Measurements from ENCODE around the gene COL23A1.

Gene COL23A1

DNA sequence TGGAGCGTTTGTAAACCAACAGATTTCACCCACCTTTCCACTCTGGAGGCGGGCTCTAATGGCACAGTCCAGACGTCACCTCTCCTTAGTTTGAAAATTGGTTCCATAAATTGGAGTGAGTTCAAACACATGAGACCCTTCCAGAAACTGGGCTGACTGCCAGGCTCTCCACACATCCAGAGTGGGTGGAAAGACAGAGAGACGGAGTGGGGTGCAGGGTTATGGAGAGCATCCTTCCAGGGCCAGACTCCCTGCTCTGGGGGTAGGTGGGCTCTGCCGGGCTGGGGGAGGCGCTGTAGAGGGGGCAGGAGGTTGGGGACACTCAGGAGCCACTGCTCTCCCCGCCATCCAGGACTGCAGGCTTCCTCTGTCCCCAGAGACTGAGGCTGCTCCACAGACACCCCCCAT is 252.9 kb downstream of the COL23A1 start:
- Mint-ChIP-seq H3K4me1 (ENCODE audit: low read depth) (no peaks in the 10 kb centered on the region), H3K36me3 (ENCODE audit: low read depth) (no peaks in the 10 kb centered on the region), H3K4me3 (no peak overlapping the region), H3K27ac (no peak overlapping the region), H3K9me3 (no peaks in the 10 kb centered on the region), H3K27me3 (no peaks in the 10 kb centered on the region)

DNA sequence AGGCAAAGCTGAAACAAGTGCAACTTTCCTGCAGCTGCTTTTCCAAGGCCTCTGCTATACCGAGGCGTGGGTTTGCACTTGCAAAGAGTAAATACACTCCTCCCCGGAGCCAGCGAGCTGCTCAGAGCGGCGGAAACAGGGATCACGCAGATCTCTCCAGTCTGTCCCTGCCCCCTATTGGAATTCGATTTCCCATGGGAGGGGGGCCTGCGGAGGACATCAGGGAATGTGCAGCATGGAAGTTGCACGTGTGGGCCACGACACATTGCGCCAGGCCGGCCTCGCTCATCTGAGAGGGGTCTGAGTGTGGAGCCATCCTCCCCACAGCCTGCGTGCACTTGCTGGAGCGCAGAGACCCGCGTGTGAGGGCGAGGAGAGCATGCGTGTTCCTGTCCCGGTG is 253.3 kb downstream of the COL23A1 start:
- Mint-ChIP-seq H3K27me3 (no peaks in the 10 kb centered on the region), H3K27ac (no peak overlapping the region), H3K36me3 (ENCODE audit: low read depth) (no peaks in the 10 kb centered on the region), H3K4me1 (ENCODE audit: low read depth) (no peaks in the 10 kb centered on the region), H3K4me3 (no peak overlapping the region), H3K9me3 (no peaks in the 10 kb centered on the region)

- Mint-ChIP-seq H3K36me3 (ENCODE audit: low read depth) (no peaks in the 10 kb centered on the region), H3K27me3 (no peaks in the 10 kb centered on the region), H3K4me3 (no peak overlapping the region), H3K9me3 (no peaks in the 10 kb centered on the region), H3K27ac (no peak overlapping the region), H3K4me1 (ENCODE audit: low read depth) (peaks cover 3% of the 10 kb centered on the region)
These were observed 254.7 kb downstream of the COL23A1 start for GRCh38 chr5:178335302-178336030.

DNA sequence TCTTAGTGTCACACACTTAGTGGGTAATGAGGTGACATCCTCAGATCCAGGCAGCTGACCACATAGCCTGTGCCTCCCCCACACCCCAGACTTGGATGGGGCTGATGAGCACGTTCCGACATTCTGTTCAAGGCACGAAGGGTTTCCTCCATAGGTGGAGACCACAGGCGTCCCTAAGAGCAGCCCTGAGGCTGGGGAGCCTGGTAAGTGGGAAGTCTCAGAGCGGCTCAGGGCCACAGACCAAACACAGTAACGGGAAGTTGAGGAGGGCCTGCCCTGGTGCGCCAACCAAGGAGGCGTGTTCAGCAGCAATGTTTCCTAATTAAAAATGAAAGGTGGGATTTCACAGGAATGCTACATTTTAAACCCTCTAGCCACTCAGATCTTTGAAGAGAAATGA is 255.3 kb downstream of the COL23A1 start:
- no peaks in the 10 kb centered on the region for H3K36me3 Mint-ChIP-seq (ENCODE audit: low read depth)
- no peak overlapping the region for H3K4me3 Mint-ChIP-seq
- H3K9me3 Mint-ChIP-seq = no peaks in the 10 kb centered on the region
- H3K4me1 Mint-ChIP-seq (ENCODE audit: low read depth) = peaks cover 3% of the 10 kb centered on the region
- H3K27me3 Mint-ChIP-seq = no peaks in the 10 kb centered on the region
- H3K27ac Mint-ChIP-seq = no peak overlapping the region

- H3K36me3 Mint-ChIP-seq (ENCODE audit: low read depth) = no peaks in the 10 kb centered on the region
- H3K27me3 Mint-ChIP-seq = no peaks in the 10 kb centered on the region
- H3K27ac Mint-ChIP-seq = no peak overlapping the region
- no peak overlapping the region for H3K4me3 Mint-ChIP-seq
- H3K9me3 Mint-ChIP-seq = no peaks in the 10 kb centered on the region
- peaks cover 3% of the 10 kb centered on the region for H3K4me1 Mint-ChIP-seq (ENCODE audit: low read depth)
These were observed 256.2 kb downstream of the COL23A1 start for GRCh38 chr5:178333821-178334481.

- no peaks in the 10 kb centered on the region for H3K36me3 Mint-ChIP-seq (ENCODE audit: low read depth)
- H3K27ac Mint-ChIP-seq = no peak overlapping the region
- H3K4me1 Mint-ChIP-seq (ENCODE audit: low read depth) = peaks cover 3% of the 10 kb centered on the region
- H3K9me3 Mint-ChIP-seq = no peaks in the 10 kb centered on the region
- H3K4me3 Mint-ChIP-seq = no peak overlapping the region
- no peaks in the 10 kb centered on the region for H3K27me3 Mint-ChIP-seq
These were observed 258.0 kb downstream of the COL23A1 start for GRCh38 chr5:178332210-178332641.

DNA sequence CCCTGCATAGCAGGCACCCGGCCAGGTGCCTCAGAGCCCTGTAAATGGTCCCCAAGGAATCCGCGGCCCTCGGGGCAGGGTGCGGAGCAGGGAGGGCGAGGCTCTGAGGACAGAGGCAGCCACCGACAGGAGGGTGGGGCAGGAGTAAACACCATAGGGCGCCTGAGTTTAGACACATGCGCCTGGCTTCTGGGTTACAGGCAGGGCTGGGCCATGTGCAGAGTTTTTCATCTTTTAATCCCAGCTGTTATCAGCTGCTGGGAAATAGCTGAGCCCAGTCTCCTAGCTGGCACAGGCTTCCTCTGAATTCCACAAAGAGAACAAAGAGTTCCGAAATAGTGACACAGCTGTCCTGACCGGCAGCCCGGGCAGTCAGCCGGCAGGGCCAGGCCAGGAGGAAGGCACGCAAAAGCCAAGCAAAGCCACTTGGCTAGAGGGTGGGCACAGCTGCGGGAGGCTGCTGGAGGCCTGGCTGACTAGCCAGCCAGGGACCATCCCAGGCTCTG is 258.6 kb downstream of the COL23A1 start:
- Mint-ChIP-seq H3K36me3 (ENCODE audit: low read depth) (no peaks in the 10 kb centered on the region), H3K27ac (no peak overlapping the region), H3K27me3 (no peaks in the 10 kb centered on the region), H3K9me3 (no peaks in the 10 kb centered on the region), H3K4me1 (ENCODE audit: low read depth) (peaks cover 3% of the 10 kb centered on the region), H3K4me3 (no peak overlapping the region)

- Mint-ChIP-seq H3K9me3 (no peaks in the 10 kb centered on the region), H3K27me3 (no peaks in the 10 kb centered on the region), H3K27ac (no peak overlapping the region), H3K4me3 (no peak overlapping the region), H3K4me1 (ENCODE audit: low read depth) (peaks cover 3% of the 10 kb centered on the region), H3K36me3 (ENCODE audit: low read depth) (no peaks in the 10 kb centered on the region)
These were observed 259.3 kb downstream of the COL23A1 start for GRCh38 chr5:178330791-178331404.

GRCh38 chr5:178328826-178329730 is 261.1 kb downstream of the COL23A1 start:
- Mint-ChIP-seq H3K27ac (no peak overlapping the region), H3K4me3 (no peak overlapping the region), H3K27me3 (no peaks in the 10 kb centered on the region), H3K4me1 (ENCODE audit: low read depth) (peaks cover 3% of the 10 kb centered on the region), H3K36me3 (ENCODE audit: low read depth) (no peaks in the 10 kb centered on the region), H3K9me3 (no peaks in the 10 kb centered on the region)

GRCh38 chr5:178327931-178328711 is 262.1 kb downstream of the COL23A1 start:
- Mint-ChIP-seq H3K27me3 (no peaks in the 10 kb centered on the region), H3K36me3 (ENCODE audit: low read depth) (no peaks in the 10 kb centered on the region), H3K4me1 (ENCODE audit: low read depth) (peaks cover 3% of the 10 kb centered on the region), H3K27ac (no peak overlapping the region), H3K9me3 (no peaks in the 10 kb centered on the region), H3K4me3 (no peak overlapping the region)

- peaks cover 3% of the 10 kb centered on the region for H3K4me1 Mint-ChIP-seq (ENCODE audit: low read depth)
- H3K36me3 Mint-ChIP-seq (ENCODE audit: low read depth) = no peaks in the 10 kb centered on the region
- H3K27ac Mint-ChIP-seq = no peak overlapping the region
- H3K4me3 Mint-ChIP-seq = no peak overlapping the region
- H3K27me3 Mint-ChIP-seq = no peaks in the 10 kb centered on the region
- no peaks in the 10 kb centered on the region for H3K9me3 Mint-ChIP-seq
These were observed 262.7 kb downstream of the COL23A1 start for GRCh38 chr5:178327446-178327845.

GRCh38 chr5:178326374-178326715 is 263.8 kb downstream of the COL23A1 start:
- Mint-ChIP-seq H3K36me3 (ENCODE audit: low read depth) (no peaks in the 10 kb centered on the region), H3K27me3 (no peaks in the 10 kb centered on the region), H3K4me3 (no peak overlapping the region), H3K4me1 (ENCODE audit: low read depth) (peaks cover 3% of the 10 kb centered on the region), H3K27ac (no peak overlapping the region), H3K9me3 (no peaks in the 10 kb centered on the region)

DNA sequence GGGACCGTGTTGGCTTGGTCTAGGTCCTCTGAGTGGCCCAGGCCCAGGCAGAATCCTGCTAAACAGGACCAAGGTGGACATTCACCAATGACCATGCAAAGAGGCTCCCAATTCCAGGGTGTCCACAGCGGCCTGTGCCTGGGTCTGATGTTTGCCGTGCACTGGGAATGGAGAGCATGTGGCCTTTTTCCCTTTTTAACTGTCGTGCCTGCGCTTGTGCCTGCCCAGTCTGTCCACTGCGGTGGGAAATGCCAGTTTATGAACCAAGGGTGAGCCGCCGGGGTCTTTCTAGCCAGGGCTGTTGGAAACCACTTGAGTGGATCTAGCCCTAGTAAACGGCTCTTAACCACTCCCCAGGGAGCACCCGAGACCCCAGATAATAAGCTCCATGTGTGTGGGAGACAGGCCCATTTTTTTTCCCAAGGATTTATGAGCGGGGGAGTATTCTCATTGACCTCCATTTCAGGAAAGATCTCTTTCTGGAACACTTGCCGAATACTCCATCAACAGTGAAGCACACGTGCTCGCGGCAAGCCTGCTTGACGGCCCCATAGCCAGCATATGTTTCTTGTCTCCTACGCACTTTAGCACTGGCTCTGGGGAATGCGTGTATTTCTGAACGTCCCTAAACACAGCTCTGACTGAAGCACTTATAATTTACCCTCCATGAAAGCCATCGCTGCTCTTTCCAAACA is 264.4 kb downstream of the COL23A1 start:
- Mint-ChIP-seq H3K4me1 (ENCODE audit: low read depth) (peaks cover 3% of the 10 kb centered on the region), H3K36me3 (ENCODE audit: low read depth) (no peaks in the 10 kb centered on the region), H3K27ac (no peak overlapping the region), H3K4me3 (no peak overlapping the region), H3K9me3 (no peaks in the 10 kb centered on the region), H3K27me3 (no peaks in the 10 kb centered on the region)

DNA sequence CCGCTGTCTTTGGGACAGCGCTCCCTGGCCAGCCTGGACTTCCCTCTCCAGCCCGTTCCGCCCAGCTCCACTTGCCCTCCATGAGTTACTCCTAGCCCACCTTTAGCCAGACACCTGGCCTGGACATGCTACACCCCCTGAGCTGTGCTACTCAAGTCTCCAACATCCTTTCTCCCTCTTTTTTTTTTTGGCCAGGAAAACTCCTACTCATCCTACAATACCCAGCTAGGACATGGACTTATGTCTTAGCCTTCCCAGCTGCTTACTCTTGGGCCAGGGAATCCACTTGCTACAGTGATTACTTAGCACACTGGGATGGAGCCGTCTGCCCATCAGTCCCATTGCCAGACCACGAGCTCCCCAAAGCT is 264.9 kb downstream of the COL23A1 start:
- no peaks in the 10 kb centered on the region for H3K4me1 Mint-ChIP-seq (ENCODE audit: low read depth)
- H3K4me3 Mint-ChIP-seq = no peak overlapping the region
- no peak overlapping the region for H3K27ac Mint-ChIP-seq
- H3K27me3 Mint-ChIP-seq = no peaks in the 10 kb centered on the region
- H3K36me3 Mint-ChIP-seq (ENCODE audit: low read depth) = no peaks in the 10 kb centered on the region
- H3K9me3 Mint-ChIP-seq = no peaks in the 10 kb centered on the region
